ENCODE results near the gene NME3.

The NME3 gene

GRCh38 chr16:1727651-1728624 lies 43.4 kb downstream of the NME3 start:
- no peak for DNase-seq (ENCODE audit: low read depth, low spot score)

GRCh38 chr16:1726661-1727502 lies 44.5 kb downstream of the NME3 start:
- no peak for DNase-seq (ENCODE audit: low read depth, low spot score)

- DNase-seq (ENCODE audit: low read depth, low spot score) = no peak
These were observed 46.9 kb downstream of the NME3 start for GRCh38 chr16:1724491-1724890.

GRCh38 chr16:1723450-1724147 lies 47.7 kb downstream of the NME3 start:
- peak; percentile 54 for DNase-seq (ENCODE audit: low read depth, low spot score)

- DNase-seq (ENCODE audit: low read depth, low spot score) = no peak
These were observed 50.0 kb downstream of the NME3 start for GRCh38 chr16:1721372-1721771.

Data from ELF-1 (cell line).